Aorta (tissue), 5 donors: Measurements from ENCODE around the gene KCNH1. TPM values are rescaled to one million over a fixed set of nuclear protein-coding genes. Genes with fewer than 3 reads are reported as not detected.

Source experiments
- ATAC-seq: fragments of 200-7000 bp; cut with Tn5 transposase; one replicate; pipeline ENCODE4 v1.9.1; 2022; ENCODE audit warnings: moderate library complexity; ENCODE audit not compliant: low FRiP score
- DNase-seq, 2 donors: peaks; one replicate each; pipeline ENCODE4 v3.0.0-alpha.2; 2020
- H3K27ac ChIP-seq, 2 donors: one replicate each; pipeline ENCODE4 v1.5.1; 2013; ENCODE audit warnings: low read length in 2 of 2, mild to moderate bottlenecking in 2 of 2, moderate library complexity in 2 of 2, control low read depth in 1 of 2, inconsistent platforms in 1 of 2, low read depth in 1 of 2
- H3K27me3 ChIP-seq, 2 donors: one replicate each; pipeline ENCODE4 v1.6.1; 2013; ENCODE audit warnings: control low read depth in 1 of 2, low read length in 1 of 2, mild to moderate bottlenecking in 1 of 2, moderate library complexity in 1 of 2; ENCODE audit not compliant: insufficient read depth in 2 of 2, control insufficient read depth in 1 of 2
- H3K36me3 ChIP-seq, 2 donors: one replicate each; pipeline ENCODE4 v1.6.1; 2013; ENCODE audit warnings: control low read depth in 1 of 2, low read length in 1 of 2, mild to moderate bottlenecking in 1 of 2; ENCODE audit not compliant: insufficient read depth in 2 of 2, control insufficient read depth in 1 of 2
- H3K4me1 ChIP-seq, 2 donors: one replicate each; pipeline ENCODE4 v1.6.1; 2013; ENCODE audit warnings: low read length in 2 of 2, control low read depth in 1 of 2, mild to moderate bottlenecking in 1 of 2, moderate library complexity in 1 of 2; ENCODE audit not compliant: insufficient read depth in 2 of 2, control insufficient read depth in 1 of 2
- H3K4me3 ChIP-seq, 2 donors: one replicate each; pipeline ENCODE4 v1.5.1; 2013; ENCODE audit warnings: low read length in 2 of 2, control low read depth in 1 of 2, mild to moderate bottlenecking in 1 of 2
- H3K9me3 ChIP-seq: one replicate; pipeline ENCODE4 v1.6.1; 2013; ENCODE audit warnings: mild to moderate bottlenecking, low read length; ENCODE audit not compliant: control insufficient read depth
- WGBS, 2 donors: extraction: QIAGEN DNeasy Blood & Tissue Kit; methylation state at CpG; one replicate each; pipeline ENCODE4 v1.1.7; 2013; 5-methylcytosine and 5-hydroxymethylcytosine counted together
- intact Hi-C, 2 donors: fragments of 100-400 bp; cut with DNase I; formaldehyde crosslinking; loops; one replicate each; pipeline versions ENCODE4 v1.14.2 to v1.15.0; 2022
- polyA plus RNA-seq, 2 donors: library from polyadenylated mRNA; stranded (reverse); fragments of 200-250 nt; gene quantifications; one replicate each; pipeline ENCODE4 v1.2.3, GENCODE V29; 2013
- total RNA-seq, 2 donors: library from RNA; stranded (reverse); fragmentation: NEBNext Ultra II Directional; extraction: Animal tissue kit (Norgen Biotek cat#: 25700); gene quantifications; one replicate each; pipeline ENCODE4 v1.2.1, GENCODE V29; 2021
- donor health status: healthy with polysubstance abuse.
- donor health status: Bipolar disorder and iron deficiency.
- donor health status: DM: no; HTN: no; CAD: no.
- donor health status: DM: no; HTN: no; CAD: no.
- donor health status: DM: yes; HTN: yes; CAD: no.

KCNH1 gene
- total and polyA plus RNA-seq, 4 donors = 0.03 to 0.96 (median 0.19) TPM; not detected in 1

DNA sequence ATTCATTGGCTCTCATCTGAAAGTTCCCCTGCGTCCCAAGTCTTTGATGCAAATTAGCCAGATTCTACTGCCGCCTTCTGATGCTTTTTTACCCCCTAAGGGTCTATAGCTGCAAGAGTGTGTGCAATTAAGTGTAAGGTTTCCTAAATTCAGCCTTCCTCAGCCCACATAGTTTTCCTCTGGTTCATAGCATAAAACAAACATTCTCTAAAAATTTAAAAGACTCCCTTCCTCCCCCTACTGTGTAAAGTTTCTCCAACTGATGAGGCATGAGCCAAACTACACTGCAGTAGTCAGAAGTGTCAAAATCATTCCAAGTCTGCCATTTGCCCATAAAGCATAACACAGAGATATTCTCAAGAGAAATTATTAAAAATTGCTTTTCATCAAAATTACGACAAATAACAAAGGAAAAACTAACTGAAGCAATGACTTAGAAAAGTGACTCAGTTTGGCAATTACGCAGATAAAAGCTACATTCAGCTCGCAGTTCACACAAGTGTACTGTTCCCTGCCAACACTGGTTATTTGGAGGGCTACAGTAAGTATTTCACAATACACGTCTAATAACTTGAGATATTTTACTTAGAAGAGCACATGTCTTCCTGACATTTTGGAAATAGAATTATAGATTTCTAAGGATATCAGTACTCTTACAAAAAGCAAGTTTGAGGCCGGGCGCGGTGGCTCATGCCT is 15.4 kb downstream of the KCNH1 start:
- H3K9me3 ChIP-seq = peaks cover 2% of the 10 kb centered on the region
- no peaks in the 10 kb centered on the region for H3K27me3 ChIP-seq
- H3K36me3 ChIP-seq = no peaks in the 10 kb centered on the region
- H3K4me3 ChIP-seq = no peak overlapping the region
- 56 to 61% methylated on average over 9 of the region's 9 CpGs for WGBS, 2 donors
- H3K4me1 ChIP-seq = no peaks in the 10 kb centered on the region
- no peak overlapping the region for H3K27ac ChIP-seq
- no peak for DNase-seq
- intact Hi-C loops = no loop called here
- no peak for ATAC-seq

DNA sequence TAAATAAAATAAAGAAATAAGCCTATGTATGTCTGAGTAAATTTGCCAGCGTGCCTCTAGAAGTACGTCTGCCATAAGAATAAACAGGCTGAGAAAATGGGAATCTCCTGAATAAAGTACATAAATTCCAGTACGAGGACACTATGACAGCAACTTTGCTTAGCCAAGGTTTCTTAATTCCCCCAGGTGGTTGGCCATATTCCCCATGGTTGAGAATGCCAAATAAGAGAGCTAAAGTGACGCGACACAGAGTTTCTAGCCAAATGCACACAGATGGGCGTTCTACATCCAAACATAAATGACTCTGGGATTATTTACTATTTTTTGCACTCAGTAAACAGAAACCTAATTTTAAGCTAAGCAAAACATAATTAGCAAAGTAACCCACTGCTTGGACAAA is 19.5 kb downstream of the KCNH1 start:
- H3K36me3 ChIP-seq = no peaks in the 10 kb centered on the region
- H3K9me3 ChIP-seq = no peaks in the 10 kb centered on the region
- no peaks in the 10 kb centered on the region for H3K27me3 ChIP-seq
- H3K27ac ChIP-seq = no peak overlapping the region
- no peak overlapping the region for H3K4me3 ChIP-seq
- intact Hi-C loops = no loop called here
- ATAC-seq = no peak
- no peak for DNase-seq
- 78 to 80% methylated on average over 6 of the region's 6 CpGs for WGBS, 2 donors
- no peaks in the 10 kb centered on the region for H3K4me1 ChIP-seq

DNA sequence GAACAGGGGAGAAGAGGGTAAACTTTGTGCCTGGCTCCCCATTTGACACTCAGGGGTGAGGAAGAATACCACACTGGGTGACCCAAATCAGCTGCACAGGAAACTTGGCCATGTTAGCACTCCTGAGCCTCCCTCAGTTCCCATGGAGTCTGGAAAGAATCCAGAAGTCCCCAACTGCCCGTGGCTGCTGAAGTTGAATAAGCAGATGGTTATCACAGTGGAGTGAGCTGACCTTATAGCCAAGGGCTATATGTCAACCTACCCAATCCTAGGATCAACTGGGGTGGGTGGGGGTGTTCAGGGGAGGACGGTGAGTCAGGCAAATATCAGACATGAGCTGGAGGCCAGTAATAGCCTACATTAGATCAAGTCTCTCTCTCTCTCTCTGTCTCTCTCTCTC is 20.4 kb downstream of the KCNH1 start:
- ATAC-seq = no peak
- intact Hi-C loops = no loop called here
- no peak overlapping the region for H3K4me3 ChIP-seq
- WGBS, 2 donors = 36 to 53% methylated on average over 2 of the region's 2 CpGs
- H3K4me1 ChIP-seq = no peaks in the 10 kb centered on the region
- H3K36me3 ChIP-seq = no peaks in the 10 kb centered on the region
- H3K9me3 ChIP-seq = no peaks in the 10 kb centered on the region
- H3K27me3 ChIP-seq = no peaks in the 10 kb centered on the region
- no peak for DNase-seq
- no peak overlapping the region for H3K27ac ChIP-seq

DNA sequence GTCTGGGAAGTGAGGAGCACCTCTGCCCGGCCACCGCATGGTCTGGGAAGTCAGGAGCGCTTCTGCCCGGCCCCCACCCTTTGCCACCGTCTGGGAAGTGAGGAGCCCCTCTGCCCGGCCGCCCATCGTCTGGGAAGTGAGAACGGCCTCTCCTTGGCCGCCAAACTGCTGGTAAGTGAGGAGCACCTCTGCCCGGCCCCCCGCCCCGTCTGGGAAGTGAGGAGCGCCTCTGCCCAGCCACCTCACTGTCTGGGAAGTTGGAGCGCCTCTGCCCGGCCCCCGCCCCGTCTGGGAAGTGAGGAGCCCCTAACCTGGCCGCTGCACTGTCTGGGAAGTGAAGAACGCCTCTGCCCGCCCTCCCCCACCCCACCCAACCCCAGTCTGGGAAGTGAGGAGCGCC is 22.6 kb downstream of the KCNH1 start:
- ATAC-seq = no peak
- H3K9me3 ChIP-seq = no peaks in the 10 kb centered on the region
- DNase-seq = no peak
- H3K27ac ChIP-seq = no peak overlapping the region
- H3K36me3 ChIP-seq = no peaks in the 10 kb centered on the region
- no peaks in the 10 kb centered on the region for H3K27me3 ChIP-seq
- 89% methylated on average over 21 to 22 of the region's 22 CpGs for WGBS, 2 donors
- intact Hi-C loops = no loop called here
- H3K4me3 ChIP-seq = no peak overlapping the region
- H3K4me1 ChIP-seq = no peaks in the 10 kb centered on the region

DNA sequence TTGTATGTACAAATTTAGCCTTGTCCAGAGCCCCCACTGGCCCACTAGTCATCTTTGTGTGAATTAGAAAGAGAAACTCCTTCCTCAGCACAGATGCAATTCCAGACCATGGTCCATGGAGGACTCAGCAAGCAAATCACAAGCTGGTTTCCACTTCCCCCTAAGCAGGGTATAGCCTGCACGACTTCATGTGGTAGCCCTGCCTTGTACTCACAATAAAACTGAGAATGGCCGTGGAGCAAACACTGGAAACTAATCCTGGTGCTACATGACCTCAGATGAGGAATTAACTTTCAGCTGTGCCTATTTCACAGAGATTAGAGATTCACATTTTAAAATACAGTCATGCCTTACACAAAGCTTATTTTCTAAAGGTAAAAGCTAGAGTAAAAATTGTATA is 32.5 kb downstream of the KCNH1 start:
- intact Hi-C loops = no loop called here
- H3K9me3 ChIP-seq = peaks cover 2% of the 10 kb centered on the region
- 57 to 61% methylated on average over 2 of the region's 2 CpGs for WGBS, 2 donors

DNA sequence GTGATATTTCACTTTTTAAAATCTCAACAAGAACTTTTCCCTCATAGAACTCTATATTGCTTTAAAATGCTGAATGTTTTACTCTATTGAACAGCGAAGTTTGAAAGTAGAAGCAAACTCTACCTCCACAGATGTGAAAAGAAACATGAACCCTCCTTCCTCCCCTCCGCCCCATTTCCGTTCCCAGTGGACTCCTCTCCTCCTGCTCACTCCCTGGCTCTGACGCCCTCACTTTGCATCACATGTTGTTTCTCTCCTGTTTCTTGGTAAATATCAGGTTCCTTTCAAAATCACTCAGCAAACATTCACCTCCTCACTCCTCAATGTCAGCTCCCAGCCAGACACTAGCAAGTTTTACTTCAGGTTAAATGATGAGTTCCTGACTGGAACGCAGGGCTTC is 34.6 kb downstream of the KCNH1 start:
- H3K4me3 ChIP-seq = no peak overlapping the region
- H3K27ac ChIP-seq = no peak overlapping the region
- WGBS, 2 donors = 43 to 44% methylated on average over 5 of the region's 5 CpGs
- intact Hi-C loops = no loop called here
- no peak for DNase-seq
- peaks cover 2% of the 10 kb centered on the region for H3K9me3 ChIP-seq
- H3K4me1 ChIP-seq = no peaks in the 10 kb centered on the region
- no peaks in the 10 kb centered on the region for H3K27me3 ChIP-seq
- H3K36me3 ChIP-seq = no peaks in the 10 kb centered on the region
- no peak for ATAC-seq

More for the DNA sequence above, 32.5 kb downstream of the KCNH1 start:
- no peak overlapping the region for H3K27ac ChIP-seq
- H3K4me3 ChIP-seq = no peak overlapping the region
- no peaks in the 10 kb centered on the region for H3K36me3 ChIP-seq
- no peaks in the 10 kb centered on the region for H3K4me1 ChIP-seq
- no peaks in the 10 kb centered on the region for H3K27me3 ChIP-seq
- ATAC-seq (no peak), DNase-seq (no peak)

DNA sequence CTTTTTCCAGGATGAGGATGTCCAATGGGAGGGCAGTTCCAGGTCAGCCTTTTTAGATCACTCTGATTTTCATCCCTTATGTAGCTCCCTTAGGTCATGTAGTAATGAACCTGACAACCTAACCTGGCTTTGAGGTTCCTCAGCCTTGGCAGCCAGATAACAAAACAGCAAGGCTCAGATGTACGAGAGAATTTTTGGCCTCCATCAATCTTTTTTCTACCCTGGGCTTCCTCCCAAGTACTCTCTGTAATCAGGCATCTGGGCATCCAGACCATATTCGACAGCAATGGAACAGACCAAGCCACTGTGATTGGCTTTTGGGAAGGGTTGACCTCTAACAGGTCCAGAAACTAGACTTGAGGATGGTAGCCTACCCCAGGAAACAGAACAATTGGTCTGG is 38.6 kb downstream of the KCNH1 start:
- DNase-seq (no peak), ATAC-seq (no peak)
- Histone ChIP-seq H3K4me3 (no peak overlapping the region), H3K27ac (no peak overlapping the region), H3K4me1 (no peaks in the 10 kb centered on the region), H3K36me3 (no peaks in the 10 kb centered on the region), H3K27me3 (no peaks in the 10 kb centered on the region), H3K9me3 (no peaks in the 10 kb centered on the region)
- intact Hi-C loops = no loop called here
- WGBS, 2 donors = 36 to 37% methylated on average over 2 of the region's 2 CpGs

DNA sequence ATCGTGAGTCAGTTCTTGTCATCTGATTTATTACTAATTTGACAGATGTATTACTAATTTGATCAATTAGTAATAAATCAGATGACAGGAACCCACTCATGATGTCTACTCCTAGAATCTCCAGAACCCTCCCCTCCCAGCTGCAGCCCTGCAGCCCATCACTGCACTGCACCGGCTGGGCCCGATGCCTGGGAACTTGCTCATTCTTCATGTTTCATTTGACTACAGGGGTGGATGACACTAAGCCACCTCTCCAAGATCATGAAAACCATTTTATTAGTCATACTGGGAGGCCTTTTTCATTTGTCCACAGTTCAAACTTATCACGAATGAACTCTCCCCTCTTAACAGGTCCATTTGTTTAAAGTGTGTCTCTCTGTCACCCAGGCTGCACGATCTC is 41.0 kb downstream of the KCNH1 start:
- Histone ChIP-seq H3K27me3 (no peaks in the 10 kb centered on the region), H3K4me1 (no peaks in the 10 kb centered on the region), H3K36me3 (no peaks in the 10 kb centered on the region), H3K4me3 (no peak overlapping the region), H3K27ac (no peak overlapping the region), H3K9me3 (no peaks in the 10 kb centered on the region)
- ATAC-seq (no peak), DNase-seq (no peak)
- intact Hi-C loops = no loop called here
- 85 to 86% methylated on average over 5 of the region's 5 CpGs for WGBS, 2 donors

DNA sequence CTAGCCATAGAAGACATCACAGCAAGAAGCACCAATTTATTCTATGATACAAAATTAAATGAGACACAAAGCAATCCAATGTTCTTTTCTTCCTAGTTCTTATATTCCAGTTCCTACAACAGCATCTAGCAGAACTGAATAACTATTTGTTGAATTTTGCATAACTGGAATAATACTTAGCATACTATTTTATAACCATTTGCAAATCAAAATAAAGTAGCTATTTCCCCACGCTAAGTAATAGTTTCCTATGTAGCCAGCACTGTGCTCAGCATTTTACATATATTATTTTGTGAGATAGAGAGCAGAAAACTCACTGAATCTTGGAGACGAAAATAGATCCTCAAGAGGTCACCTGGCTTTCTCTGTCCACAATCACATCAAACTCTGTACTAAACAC is 42.1 kb downstream of the KCNH1 start:
- DNase-seq (no peak), ATAC-seq (no peak)
- Histone ChIP-seq H3K36me3 (no peaks in the 10 kb centered on the region), H3K27me3 (no peaks in the 10 kb centered on the region), H3K9me3 (no peaks in the 10 kb centered on the region), H3K27ac (no peak overlapping the region), H3K4me3 (no peak overlapping the region), H3K4me1 (no peaks in the 10 kb centered on the region)
- intact Hi-C loops = no loop called here
- 64 to 66% methylated on average over 2 of the region's 2 CpGs for WGBS, 2 donors
